ENCODE data around the gene EXOC1L. TPM values are rescaled to one million over a fixed set of nuclear protein-coding genes. Genes with fewer than 3 reads are reported as not detected.

Gene EXOC1L
- total and polyA plus RNA-seq, 12 donors: 0.17 TPM; not detected in 11

GRCh38 chr4:55849724-55850123, 30.1 kb downstream of the EXOC1L start:
- no peaks in the 10 kb centered on the region for H3K36me3 ChIP-seq (replicated peaks in 1 of 2)
- no peak for DNase-seq
- H3K4me3 ChIP-seq: no peak overlapping the region
- H3K27ac ChIP-seq: no peak overlapping the region
- TF ChIP-seq POLR2A (IDR thresholded peaks at IDR 0.05): no peak
- TF ChIP-seq CTCF (IDR thresholded peaks at IDR 0.05): no peak
- H3K9me3 ChIP-seq (replicated peaks in 1 of 3): no peaks in the 10 kb centered on the region
- 56 to 85% (median 68%) methylated on average over 4 to 9 of the region's 9 CpGs for WGBS, 4 donors
- H3K27me3 ChIP-seq: no peaks in the 10 kb centered on the region
- H3K4me1 ChIP-seq (replicated peaks in 1 of 2): peaks cover 6% of the 10 kb centered on the region in 2 donors
- intact Hi-C loops (cut with DNase I): no loop called here

- Histone ChIP-seq H3K4me1 (replicated peaks in 1 of 2) (peaks cover 9 to 16% of the 10 kb centered on the region in 2 donors), H3K27me3 (no peaks in the 10 kb centered on the region), H3K27ac (no peak overlapping the region), H3K9me3 (replicated peaks in 1 of 3) (no peaks in the 10 kb centered on the region), H3K4me3 (no peak overlapping the region), H3K36me3 (replicated peaks in 1 of 2) (no peaks in the 10 kb centered on the region)
- intact Hi-C loops (cut with DNase I): no loop called here
- DNase-seq: no peak
- no peak for TF ChIP-seq CTCF (IDR thresholded peaks at IDR 0.05)
- TF ChIP-seq POLR2A (IDR thresholded peaks at IDR 0.05): no peak
- 58 to 89% (median 80%) methylated on average over 6 of the region's 6 CpGs for WGBS, 4 donors
Observed at GRCh38 chr4:55851885-55852284, 32.3 kb downstream of the EXOC1L start.

- peak within 1 kb of the TSS in 4 of 5 donors; percentile 69 to 92 (median 80) for H3K27ac ChIP-seq
- no peak for TF ChIP-seq CTCF (IDR thresholded peaks at IDR 0.05)
- peak; percentile 27 to 55 for TF ChIP-seq POLR2A (IDR thresholded peaks at IDR 0.05)
- peaks cover 9 to 16% of the 10 kb centered on the region in 2 donors for H3K4me1 ChIP-seq (replicated peaks in 1 of 2)
- no peaks in the 10 kb centered on the region for H3K9me3 ChIP-seq (replicated peaks in 1 of 3)
- peak; percentile 97 to 99 (median 99) for DNase-seq
- H3K27me3 ChIP-seq: no peaks in the 10 kb centered on the region
- 0 to 1% (median 0%) methylated on average over 47 to 50 of the region's 50 CpGs for WGBS, 4 donors
- peak within 1 kb of the TSS; percentile 13 to 96 (median 88) for H3K4me3 ChIP-seq
- intact Hi-C loops (cut with DNase I): no loop called here
- H3K36me3 ChIP-seq (replicated peaks in 1 of 2): no peaks in the 10 kb centered on the region
Observed at GRCh38 chr4:55853484-55854046, 34.0 kb downstream of the EXOC1L start, which contains the start of gene EXOC1. EXOC1 (plus strand) TSS chr4:55853648; CDS start chr4:55858324, 4,676 bp downstream.

GRCh38 chr4:55854129-55854528, 34.5 kb downstream of the EXOC1L start:
- intact Hi-C loops (cut with DNase I): no loop called here
- no peaks in the 10 kb centered on the region for H3K36me3 ChIP-seq (replicated peaks in 1 of 2)
- 14 to 23% (median 19%) methylated on average over 7 of the region's 7 CpGs for WGBS, 4 donors
- H3K4me1 ChIP-seq (replicated peaks in 1 of 2): peaks cover 9 to 16% of the 10 kb centered on the region in 2 donors
- no peak for DNase-seq
- peak overlapping the region in 2 of 4 donors; percentile 87 to 89 for H3K4me3 ChIP-seq
- peak overlapping the region in 2 of 5 donors; percentile 79 to 92 for H3K27ac ChIP-seq
- no peaks in the 10 kb centered on the region for H3K27me3 ChIP-seq
- no peaks in the 10 kb centered on the region for H3K9me3 ChIP-seq (replicated peaks in 1 of 3)
- TF ChIP-seq CTCF (IDR thresholded peaks at IDR 0.05): no peak
- TF ChIP-seq POLR2A (IDR thresholded peaks at IDR 0.05): no peak

Data from adrenal gland (tissue), 12 donors.